T-helper 1 cell treated with Interleukin-12 subunit alpha and Interleukin-12 subunit beta and Interleukin-4 antibody, amounts not matched to agents 30 ng/mL and 1 ng/mL, for 36 hours (primary cell): ENCODE measurements around the gene KCNQ1. TPM values are rescaled to one million over a fixed set of nuclear protein-coding genes. Genes with fewer than 3 reads are reported as not detected.

Experiments used
- intact Hi-C: fragments of 100-400 bp; cut with micrococcal nuclease; formaldehyde crosslinking; loops from one replicate; pipeline ENCODE4 v1.15.1; 2024
- total RNA-seq: library from RNA; stranded (reverse); gene quantifications from 2 replicates; pipeline ENCODE4 v1.2.3, GENCODE V29; 2022

Gene KCNQ1
- total RNA-seq, 1 donor from 2014 or later: 16.9 TPM

DNA sequence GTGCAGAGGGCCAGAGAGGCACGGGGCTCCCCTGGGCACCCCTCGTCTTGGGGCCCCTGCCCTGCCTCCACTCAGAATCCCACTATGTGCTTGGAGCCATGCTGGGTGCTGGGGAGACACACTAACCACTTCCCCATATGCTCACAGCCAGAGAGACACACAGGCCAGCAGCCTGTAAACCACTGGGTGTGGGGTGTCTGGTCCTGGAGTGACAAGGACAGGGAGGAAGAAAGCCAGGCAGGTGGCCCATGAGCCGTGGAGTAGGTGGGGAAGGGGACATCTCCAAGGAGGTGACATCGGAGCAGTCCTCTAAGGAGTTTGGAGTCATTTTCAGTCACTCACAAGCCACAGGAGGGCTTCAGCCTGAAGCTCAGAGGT, 381.9 kb downstream of the KCNQ1 start:
- intact Hi-C loops: no loop called here

DNA sequence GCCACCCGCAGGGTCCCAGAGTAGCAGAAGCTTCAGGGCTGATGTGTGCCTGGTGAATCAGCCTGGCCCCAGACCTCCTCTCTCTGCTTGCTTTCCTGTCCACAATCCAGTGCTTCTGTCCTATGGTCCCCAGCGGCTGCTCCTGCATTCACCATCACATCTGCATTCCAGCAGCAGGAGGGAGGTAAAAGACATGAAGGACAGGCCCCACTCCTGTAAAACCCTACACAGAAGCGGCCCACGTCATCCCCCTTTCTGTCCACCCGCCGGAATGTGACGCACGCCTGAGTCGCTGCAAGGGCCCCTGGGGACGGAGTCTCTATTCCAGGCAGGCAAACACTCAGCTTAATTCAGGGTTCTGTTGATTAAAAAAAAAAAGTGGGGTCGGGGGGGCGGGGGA, 382.4 kb downstream of the KCNQ1 start:
- intact Hi-C loops: no loop called here

DNA sequence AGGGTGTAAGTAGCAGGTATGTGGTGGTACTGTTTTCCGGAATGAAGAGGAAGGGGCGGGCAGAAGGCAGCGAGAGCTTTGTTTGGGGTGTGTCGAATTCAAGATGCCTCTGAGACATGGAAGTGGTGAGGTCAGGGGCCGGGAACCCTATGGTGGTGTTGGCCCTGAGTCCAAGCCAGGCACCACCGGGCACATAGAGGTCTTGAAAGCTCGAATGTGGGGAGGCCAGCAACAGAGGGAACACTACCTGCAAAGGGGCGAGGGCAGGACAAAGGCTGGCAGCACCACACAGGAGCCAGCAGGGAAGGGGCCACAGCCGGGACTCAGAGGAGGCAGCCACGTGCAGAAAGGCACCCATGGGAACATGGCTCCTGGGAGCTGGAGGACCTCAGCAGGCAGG, 383.0 kb downstream of the KCNQ1 start:
- intact Hi-C loops: no loop called here

DNA sequence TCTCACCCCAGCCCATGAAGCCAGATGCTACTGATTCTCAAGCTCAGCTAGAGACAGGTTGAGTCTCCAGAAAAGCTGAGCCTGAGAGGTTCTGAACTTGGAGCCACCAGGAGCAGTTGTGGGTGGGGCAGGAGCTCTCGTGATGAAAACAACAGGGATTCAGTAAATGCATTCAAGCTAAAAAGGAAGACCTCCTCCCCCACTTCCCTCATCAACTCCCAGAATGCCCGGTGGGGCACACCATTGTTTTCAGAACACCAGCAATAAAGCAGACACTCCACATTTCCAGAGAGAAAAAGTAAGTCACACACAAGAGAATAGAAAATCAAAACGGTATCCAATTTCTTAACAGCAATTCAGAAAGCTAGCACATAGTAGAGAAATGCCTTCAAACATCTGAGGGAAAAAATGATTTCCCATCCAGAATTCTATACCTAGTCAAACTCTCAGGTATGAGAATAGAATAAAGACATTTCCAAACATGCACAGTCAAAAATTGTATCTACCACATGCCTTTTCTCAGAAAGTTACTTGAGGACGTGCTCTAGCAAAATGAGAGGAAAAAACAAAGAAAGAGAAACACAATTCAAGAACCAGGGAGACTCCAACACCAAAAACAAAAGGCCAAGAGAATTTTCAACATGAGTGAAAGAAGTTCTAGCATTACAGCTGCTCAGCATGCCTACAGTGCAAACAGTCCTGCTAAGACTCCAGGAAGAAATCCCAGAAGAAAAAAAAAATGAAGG, 383.9 kb downstream of the KCNQ1 start:
- intact Hi-C loops: no loop called here

DNA sequence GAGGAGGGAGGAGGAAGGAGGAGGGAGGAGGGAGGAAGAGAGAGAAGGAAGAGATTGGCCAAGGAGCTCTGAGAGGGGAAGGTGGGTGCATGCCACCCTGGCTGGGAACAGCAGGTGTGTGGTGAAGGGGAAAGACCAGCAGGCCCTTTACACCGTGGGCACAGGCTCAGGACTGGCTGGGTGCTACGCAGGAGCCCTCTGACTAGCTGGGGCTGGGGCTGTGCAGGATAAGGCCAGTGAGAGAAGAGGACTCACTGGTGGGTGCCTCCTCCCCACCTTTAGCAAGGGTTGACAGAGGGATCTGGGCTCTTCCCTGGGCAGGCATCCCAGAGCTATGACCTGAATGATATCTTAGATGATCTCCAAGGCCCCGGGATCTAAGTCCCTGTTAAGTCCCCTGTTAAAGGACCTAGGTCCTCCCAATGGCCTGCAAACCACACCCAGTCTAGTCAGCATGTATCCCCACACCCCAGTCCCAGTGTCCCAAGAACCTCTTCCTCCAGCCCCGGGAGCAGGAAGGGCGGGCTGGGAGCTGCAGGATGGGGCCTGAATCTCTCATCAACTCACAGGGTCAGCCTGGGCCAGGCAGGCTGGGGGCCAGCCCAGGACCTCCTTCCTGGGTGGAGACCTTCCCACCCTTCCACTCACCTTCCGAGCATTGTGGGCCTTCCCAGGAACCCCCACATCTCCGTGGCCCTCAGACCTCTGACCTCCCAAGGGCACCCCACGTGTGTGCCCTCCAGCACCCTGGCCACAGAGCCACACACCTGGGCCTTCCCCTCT, 385.4 kb downstream of the KCNQ1 start:
- intact Hi-C loops: no loop called here

DNA sequence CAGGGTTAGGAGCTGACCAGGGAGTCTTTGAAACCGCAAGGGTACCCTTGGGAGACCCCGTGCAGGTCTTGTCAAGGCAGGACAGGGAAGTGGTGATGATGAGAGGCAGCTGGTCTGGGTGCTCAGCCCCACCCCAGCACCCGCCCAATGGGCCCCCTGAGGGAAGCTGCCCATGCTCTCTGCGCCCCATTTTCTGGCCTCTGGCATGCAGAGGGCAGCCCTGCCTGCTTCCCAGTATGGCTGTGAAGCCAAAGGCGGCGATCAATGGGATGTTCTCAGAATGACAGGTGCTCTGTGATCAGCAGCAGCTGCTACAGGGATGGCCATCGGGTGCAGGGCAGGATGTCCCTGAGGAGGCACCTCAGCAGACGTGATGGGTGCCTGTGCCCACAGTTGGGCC, 386.1 kb downstream of the KCNQ1 start:
- intact Hi-C loops: no loop called here

DNA sequence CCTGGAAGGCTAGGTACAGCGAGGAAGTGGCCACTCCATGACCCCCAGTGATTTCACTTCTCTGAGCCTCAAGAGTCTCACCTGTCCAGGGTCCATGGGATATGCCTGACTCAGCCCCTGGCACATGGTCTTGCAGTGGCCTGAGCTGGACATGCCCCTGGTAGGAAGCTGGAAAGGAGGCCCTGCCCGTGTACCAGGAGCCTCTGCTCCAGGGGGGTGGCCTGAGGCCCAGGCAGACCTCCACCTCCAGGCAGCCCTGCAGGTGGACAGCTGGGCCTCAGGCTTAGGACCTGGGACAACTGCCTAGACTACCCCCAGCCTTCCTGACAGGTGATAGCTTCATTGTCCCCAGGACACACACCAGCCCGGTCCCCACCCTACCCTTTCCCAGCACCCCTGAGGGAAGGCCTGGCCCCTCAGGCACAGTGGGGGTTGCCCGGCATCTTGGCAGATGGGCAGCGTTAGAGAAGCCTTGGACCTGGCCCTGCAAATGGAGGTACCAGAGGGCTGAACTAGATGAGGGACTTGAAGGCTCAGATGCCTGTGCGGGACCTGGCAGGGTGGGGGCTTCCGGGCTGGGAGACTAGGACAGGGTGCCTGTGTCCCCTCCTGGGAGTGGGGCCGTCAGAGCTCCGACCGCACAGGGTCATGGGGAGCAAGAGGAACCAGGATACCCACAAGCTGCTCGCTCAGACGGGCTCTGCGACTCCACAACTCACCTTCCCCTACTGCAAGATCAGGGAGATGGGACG, 387.1 kb downstream of the KCNQ1 start:
- intact Hi-C loops: no loop called here

DNA sequence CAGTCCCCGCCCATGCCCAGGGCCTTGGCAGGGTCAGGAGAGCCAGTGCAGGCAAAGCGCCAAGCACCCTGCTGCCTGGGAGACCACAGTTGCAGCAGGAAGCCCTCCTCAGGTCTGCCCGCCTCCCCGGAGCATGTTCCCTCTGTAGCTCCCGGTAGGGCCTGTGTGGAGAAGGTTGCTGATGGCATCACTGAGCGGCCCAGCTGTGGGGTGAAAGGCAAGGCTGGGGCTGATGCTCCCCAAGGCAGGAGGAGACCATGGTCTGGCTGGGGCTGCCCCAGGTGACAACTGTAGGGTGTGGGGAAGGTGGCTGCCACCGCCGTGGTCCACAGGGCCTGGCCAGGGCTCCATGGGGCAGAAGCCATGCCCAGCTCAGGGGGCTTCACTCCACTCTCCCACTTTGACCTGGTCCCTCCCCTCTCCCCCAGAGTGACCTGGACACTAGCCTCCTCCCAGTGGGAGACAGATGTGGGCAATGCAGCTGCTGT, 387.8 kb downstream of the KCNQ1 start:
- intact Hi-C loops: no loop called here

DNA sequence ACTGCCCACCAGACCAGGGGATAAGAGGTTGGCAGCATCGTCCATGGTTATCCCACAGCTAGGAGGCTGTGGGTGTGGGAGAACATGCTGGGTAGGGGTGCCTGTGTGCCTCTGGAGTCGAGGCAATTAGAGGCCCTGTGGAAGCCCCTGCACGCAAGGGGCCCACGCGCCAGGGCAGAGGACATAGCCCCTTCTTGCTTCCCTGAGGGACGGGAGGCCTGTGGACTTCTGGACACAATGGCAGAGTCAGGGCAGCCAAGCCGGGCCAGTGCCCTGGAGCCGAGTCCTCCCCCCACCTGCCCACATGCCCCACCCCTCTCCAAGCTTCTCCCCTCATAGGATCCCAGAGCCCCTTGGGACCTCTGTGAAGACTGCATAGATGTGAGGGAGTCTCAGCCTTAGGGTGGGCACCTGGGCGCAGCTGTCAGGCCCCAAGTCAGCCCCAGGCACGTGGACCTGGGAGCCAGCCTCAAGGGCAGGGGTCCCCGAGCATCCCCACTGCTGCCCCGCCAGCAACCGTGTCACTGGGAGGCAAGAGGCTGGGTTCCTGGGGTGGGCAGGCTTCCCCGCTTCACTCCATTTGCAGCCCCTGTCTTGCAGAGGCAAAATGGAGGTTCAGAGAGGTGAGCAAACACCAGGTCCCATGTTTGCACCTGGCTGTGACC, 388.4 kb downstream of the KCNQ1 start:
- intact Hi-C loops: no loop called here

DNA sequence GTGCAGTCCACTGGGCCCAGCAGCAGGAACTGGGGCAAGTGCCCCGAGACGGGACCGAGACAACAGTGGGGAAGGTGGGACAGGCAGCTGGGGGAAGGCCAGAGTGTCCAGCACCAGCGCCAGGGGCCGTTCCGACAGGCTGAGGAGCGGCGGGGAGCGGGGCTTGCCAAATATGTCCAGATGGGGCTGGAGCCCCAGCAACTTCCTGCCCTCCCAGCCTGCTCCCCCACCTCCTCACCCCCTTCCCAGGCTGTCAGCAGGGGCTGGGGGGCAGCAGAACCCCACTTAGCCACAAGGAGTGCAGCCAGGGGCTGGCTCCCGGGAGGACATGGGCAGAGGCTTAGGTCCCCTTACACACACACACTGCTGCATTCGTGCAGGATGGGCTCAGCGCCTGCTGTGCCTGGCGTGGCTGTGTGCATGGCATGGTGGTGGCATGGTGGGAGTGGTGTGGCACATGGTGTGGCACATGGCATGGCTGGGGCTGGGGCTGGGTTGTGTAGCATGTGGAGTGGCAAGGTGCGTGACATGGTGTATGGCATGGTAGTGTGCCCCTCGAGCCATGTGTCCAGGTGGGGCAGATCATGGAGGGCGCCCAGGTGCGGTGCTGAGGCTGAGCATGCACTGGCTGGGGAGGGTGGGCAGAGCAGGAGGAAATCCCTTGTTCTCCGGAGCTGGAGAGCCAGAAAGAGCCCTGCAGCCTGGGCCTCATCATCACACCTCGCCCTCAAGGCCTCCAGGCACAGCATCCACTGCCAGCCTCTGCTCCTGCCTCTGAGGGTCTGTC, 389.1 kb downstream of the KCNQ1 start:
- intact Hi-C loops: no loop called here

DNA sequence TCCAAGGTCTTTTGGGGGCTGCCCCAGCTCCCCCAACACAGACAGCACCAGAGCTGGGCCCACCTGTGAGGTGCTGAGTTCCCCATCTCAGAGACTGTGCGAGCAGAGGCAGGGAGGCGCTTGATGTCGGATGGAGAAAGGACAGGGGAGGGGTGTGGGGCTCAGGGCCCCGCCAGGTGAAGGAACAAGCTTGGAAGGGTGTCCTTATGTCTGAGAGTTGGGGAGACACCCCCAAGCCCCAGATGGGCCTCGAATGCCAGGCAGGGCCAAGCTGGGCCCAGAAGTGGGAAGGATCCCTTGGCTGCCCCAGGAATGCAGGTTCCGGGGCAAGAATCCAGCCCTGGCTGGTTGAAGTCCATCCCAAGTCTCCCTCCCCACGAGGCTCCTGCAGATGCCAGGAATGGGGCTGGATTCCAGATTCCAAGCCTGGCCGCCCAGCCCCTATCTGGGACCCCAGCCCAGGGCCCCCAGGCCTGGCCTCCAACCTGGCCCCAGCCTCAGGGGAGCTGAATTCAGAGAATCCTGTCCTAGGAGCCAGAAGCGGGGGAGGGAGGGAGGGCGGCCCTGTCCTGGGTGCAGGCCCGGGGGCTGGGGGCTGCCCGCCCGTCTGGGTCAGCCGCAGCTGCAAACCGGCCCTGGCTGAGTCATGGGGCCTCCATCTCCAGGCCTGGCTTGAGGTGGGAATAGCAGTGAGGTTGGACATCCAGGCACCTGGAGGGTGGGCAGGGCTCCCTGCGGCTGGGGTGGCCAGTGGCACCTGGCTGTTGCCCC, 389.9 kb downstream of the KCNQ1 start:
- intact Hi-C loops: no loop called here

DNA sequence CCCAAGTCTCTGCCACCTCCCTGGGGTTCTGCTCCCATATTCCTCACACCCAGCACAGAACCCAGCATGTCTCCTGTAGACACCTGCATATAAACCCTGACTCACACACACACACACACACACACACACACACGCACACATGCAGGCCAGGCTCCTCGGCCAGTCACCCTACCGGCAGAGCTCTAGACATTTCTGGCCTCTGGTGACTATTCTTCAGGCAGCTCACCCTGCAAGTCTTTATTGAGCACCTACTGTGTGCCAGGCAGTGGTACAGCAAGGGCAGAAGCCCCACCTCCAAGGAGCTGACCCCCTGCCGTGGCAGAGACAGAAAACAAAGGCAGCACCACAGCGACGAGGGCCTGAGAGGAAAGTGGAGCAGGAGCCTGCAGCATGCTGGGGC, 390.5 kb downstream of the KCNQ1 start:
- intact Hi-C loops: no loop called here

DNA sequence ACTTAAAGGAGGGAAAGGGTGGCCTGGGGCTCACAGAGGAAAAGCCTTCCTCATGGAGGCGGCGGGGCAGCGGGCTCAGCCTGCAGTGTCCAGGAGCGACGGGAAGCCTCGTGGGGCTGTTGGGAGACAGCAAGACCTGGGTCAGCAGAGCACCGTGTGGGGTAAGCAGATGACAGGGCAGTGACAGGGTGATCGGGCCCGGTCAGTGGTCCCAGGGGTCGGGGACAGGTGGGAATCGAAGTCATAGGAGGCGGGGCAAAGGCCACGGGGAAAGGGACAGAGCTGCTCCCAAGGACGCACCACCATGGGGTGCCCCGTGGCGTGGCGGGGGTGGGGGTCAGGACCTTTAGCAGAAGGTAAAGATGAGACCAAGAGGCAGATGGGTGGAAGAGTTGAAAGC, 390.9 kb downstream of the KCNQ1 start:
- intact Hi-C loops: no loop called here

DNA sequence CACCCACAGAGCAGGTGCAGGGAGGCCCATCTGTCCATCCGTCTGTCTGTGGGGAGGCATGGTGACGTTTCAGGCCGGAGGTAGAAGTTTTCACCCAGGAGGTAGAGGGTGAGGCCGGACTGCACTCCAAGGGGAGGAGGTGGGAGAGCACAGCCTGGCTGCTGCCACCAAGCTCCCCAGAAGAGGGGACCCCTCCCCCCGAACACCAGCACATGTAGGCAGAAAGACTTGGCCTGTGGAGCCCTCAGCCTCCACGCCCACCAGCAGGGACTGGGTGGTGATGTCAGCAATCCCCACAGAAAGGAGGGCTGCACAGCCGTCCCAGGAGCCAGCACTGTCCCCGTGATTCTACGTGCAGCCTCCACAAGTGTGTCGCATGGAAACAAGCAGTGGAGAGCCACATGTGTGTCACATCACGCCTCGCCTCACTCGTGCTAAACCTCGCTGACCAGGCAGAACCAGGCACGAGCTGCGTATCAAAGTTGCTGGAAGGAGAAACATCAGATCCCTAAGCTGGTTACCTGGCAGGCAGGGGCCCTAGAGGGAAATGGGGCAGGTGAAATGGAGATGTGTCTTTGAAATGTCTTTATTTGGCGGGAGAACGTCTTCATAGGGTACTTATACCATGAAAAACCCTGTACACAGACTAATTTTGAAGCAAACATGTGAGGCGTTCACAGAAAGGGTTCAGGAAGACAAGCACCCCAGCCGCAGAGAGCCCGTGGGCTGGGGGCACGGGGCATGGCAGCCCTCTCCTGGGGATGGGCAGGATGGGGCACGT, 391.7 kb downstream of the KCNQ1 start:
- intact Hi-C loops: no loop called here

DNA sequence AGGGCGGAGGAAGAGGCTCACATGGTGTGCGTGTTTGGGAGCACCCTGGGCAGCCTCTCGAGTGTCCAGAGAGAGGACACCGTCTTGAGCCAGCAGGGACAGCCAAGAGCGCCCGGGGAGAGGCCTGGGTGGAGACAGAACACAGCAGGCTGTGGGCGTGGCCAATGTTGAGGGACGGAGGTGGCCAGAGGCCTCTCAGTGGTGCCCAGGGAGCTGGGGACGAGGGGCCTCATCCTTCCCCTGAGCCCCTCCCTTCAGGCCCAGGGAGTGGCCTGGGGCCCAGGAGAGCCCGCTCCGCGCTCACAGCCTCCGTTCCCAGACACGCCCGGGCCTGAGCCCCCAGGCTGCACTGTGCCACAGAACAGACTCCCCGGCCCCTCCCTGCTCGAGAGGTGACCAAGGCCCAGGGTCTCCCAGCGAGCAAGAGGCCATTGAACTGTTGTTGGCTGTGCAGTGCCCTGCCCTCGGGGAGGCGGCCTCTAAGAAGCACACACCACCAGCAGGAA, 392.3 kb downstream of the KCNQ1 start:
- intact Hi-C loops: no loop called here

DNA sequence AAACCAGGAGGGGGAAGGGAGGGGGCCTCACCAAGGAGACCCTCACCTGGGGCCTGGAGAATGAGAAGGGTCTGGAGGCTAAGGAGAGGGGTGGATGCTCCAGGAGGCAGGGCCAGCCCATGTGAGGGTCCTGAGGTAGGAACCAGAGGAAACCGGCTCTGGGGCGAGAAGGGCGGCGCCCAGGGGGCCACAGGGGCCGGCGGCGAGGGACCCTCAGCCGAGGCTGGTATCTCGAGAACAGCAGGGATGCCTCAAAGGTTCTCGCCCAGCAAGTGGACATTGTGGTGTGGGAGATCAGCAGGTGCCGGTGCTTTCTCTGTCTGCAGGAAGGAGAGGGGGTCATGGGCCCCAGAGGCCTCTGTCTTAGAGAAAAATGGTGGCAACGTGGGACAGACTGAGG, 392.8 kb downstream of the KCNQ1 start:
- intact Hi-C loops: no loop called here

DNA sequence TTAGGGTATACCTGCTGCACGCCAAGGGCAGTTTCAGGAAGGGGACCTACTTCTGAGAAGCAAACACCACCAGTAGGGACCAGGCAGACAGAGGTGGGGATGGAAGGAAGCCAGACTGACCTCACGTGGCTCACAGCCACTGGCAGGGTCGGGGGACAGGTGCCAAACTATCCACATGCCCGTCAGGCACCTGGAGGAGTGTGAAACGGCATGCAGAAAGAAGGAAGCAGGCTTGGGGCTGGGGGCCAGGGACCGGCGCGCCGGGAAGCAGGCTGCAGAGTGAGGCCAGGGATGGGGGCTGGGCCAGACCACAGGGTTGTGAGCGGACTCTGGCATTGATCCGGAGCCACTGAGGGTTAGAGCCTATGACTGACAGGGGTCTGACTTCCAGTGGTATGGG, 393.3 kb downstream of the KCNQ1 start:
- intact Hi-C loops: no loop called here

DNA sequence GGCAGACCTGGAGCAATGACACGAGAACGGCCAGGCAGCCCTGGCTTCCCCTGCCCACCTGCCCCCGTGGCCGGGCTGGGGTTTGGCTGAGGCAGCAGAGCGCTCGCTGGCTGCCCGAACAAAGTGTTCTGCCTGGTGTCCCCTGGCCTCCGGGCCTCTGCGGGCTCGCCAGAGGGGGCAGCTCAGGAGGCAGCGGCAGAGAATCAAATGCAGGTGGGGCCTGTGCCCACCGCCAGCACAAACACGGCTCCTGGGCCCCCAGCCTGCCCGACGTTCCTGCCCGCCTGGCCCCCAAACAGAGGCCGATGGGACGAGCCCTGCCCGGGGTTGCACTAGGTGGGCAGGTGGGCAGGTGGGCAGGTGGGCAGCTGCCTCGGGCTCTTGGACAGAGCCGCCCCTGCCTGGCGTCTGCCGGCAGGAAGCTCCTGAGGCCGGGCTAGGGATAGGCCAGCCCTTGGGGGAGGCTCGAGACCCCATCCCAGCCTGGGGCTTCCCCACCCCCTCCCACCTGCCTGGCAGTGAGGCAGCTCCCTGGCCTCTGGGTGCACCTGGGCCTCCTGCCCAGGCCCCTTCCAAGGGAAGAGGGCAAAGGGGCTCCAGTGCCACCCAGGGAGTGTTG, 394.0 kb downstream of the KCNQ1 start:
- intact Hi-C loops: no loop called here
